GM12874 (cell line): Measurements from ENCODE around the gene IQSEC1.

Experiments used
- CTCF ChIP-seq: IDR thresholded peaks from 2 replicates; pipeline ENCODE4 v1.5.1; 2011; ENCODE audit warnings: low read depth, mild to moderate bottlenecking, control low read depth, low read length, moderate library complexity; ENCODE audit not compliant: insufficient read depth

The IQSEC1 gene

GRCh38 chr3:12946649-12947316 lies 126.4 kb downstream of the IQSEC1 start:
- no peak for TF ChIP-seq CTCF

- no peak for TF ChIP-seq CTCF
Measured at GRCh38 chr3:12946251-12946648, 127.0 kb downstream of the IQSEC1 start.

GRCh38 chr3:12944849-12945248 lies 128.4 kb downstream of the IQSEC1 start:
- TF ChIP-seq CTCF, result no peak

- no peak for TF ChIP-seq CTCF
Measured at GRCh38 chr3:12944413-12944812, 128.8 kb downstream of the IQSEC1 start.

- TF ChIP-seq CTCF, result no peak
Measured at GRCh38 chr3:12943124-12944021, 129.9 kb downstream of the IQSEC1 start.

- no peak for TF ChIP-seq CTCF
Measured at GRCh38 chr3:12941495-12942023, 131.7 kb downstream of the IQSEC1 start.

- TF ChIP-seq CTCF, result no peak
Measured at GRCh38 chr3:12940854-12941253, 132.4 kb downstream of the IQSEC1 start.
